H1 (cell line): ENCODE measurements around the gene ACKR2. TPM values are rescaled to one million over a fixed set of nuclear protein-coding genes. Genes with fewer than 3 reads are reported as not detected.

Source experiments
- CTCF ChIA-PET: fragments of 300-600 bp; sonication (Branson Sonifier 250); formaldehyde crosslinking; loops from one replicate; lab custom pipeline; 2021; ENCODE audit not compliant: partially characterized antibody; lab: Charles Lee
- POLR2A ChIA-PET: fragments of 300-600 bp; sonication (Branson Sonifier 250); formaldehyde crosslinking; loops from one replicate; lab custom pipeline; 2021; ENCODE audit warnings: inconsistent platforms; ENCODE audit not compliant: partially characterized antibody; lab: Charles Lee
- DNase-seq, 2 experiments: peaks; one replicate each; pipeline versions ENCODE4 v3.0.0 to v3.0.0-alpha.2; 2010 to 2022; ENCODE audit warnings: low spot score in 2 of 2, low read depth in 1 of 2, mixed read lengths in 1 of 2
- FAIRE-seq: peaks from 2 replicates; lab custom pipeline; 2011; peaks lifted over from hg19 to GRCh38; lab: Jason Lieb, UNC
- H2AFZ ChIP-seq: 2 replicates; pipeline ENCODE4 v1.8.1; 2012; ENCODE audit warnings: low read length, inconsistent platforms
- H2AK5ac ChIP-seq: 2 replicates; pipeline ENCODE4 v1.6.1; 2013; ENCODE audit warnings: low read depth, low read length
- H2BK120ac ChIP-seq: replicated peaks from 2 replicates; pipeline ENCODE3; 2013; ENCODE audit warnings: low read depth, low read length, inconsistent platforms
- H2BK12ac ChIP-seq: 2 replicates; pipeline ENCODE4 v1.6.1; 2013; ENCODE audit warnings: low read depth, low read length
- H2BK15ac ChIP-seq: 2 replicates; pipeline ENCODE4 v1.6.1; 2013; ENCODE audit warnings: low read length
- H2BK20ac ChIP-seq: 2 replicates; pipeline ENCODE4 v1.6.1; 2013; ENCODE audit warnings: low read length
- H2BK5ac ChIP-seq: 2 replicates; pipeline ENCODE4 v1.6.1; 2013; ENCODE audit warnings: low read depth, low read length
- H3K14ac ChIP-seq: 2 replicates; pipeline ENCODE4 v1.6.1; 2013; ENCODE audit warnings: inconsistent platforms; ENCODE audit not compliant: insufficient read length
- H3K18ac ChIP-seq: 2 replicates; pipeline ENCODE4 v1.6.1; 2013; ENCODE audit warnings: low read length; ENCODE audit errors: extremely low read depth
- H3K23ac ChIP-seq: 2 replicates; pipeline ENCODE4 v1.6.1; 2013; ENCODE audit warnings: inconsistent platforms; ENCODE audit not compliant: insufficient read length
- H3K23me2 ChIP-seq: 2 replicates; pipeline ENCODE4 v1.6.1; 2013; ENCODE audit warnings: low read depth, low read length
- H3K27ac ChIP-seq: 2 replicates; pipeline ENCODE4 v1.6.1; 2011; ENCODE audit warnings: low read depth, low read length, inconsistent platforms
- H3K27me3 ChIP-seq, 4 experiments: replicated peaks in 1 of 4; 1 replicate in 1 of 4; 2 replicates in 3 of 4; pipeline versions ENCODE4 v1.6.1 to v1.8.1; 2011 to 2013; ENCODE audit warnings: low read length in 3 of 4, mild to moderate bottlenecking in 3 of 4, inconsistent platforms in 2 of 4, mixed read lengths in 2 of 4, moderate library complexity in 1 of 4; ENCODE audit not compliant: control insufficient read depth in 3 of 4, insufficient read depth in 3 of 4; ENCODE audit errors: extremely low read depth in 1 of 4
- H3K36me3 ChIP-seq, 4 experiments: 2 replicates each; pipeline versions ENCODE4 v1.6.1 to v1.8.1; 2011 to 2013; ENCODE audit warnings: mild to moderate bottlenecking in 4 of 4, low read length in 3 of 4, moderate library complexity in 2 of 4, control low read depth in 1 of 4, inconsistent platforms in 1 of 4; ENCODE audit not compliant: insufficient read depth in 4 of 4, control insufficient read depth in 2 of 4
- H3K4ac ChIP-seq: replicated peaks from 2 replicates; pipeline ENCODE3; 2013; ENCODE audit warnings: low read length, low read depth, mixed read lengths, inconsistent platforms; ENCODE audit not compliant: insufficient read length
- H3K4me1 ChIP-seq, 4 experiments: replicated peaks in 1 of 4; 1 replicate in 1 of 4; 2 replicates in 3 of 4; pipeline versions ENCODE4 v1.6.1 to v1.8.1; 2011 to 2013; ENCODE audit warnings: low read length in 3 of 4, inconsistent platforms in 2 of 4, mixed read lengths in 1 of 4; ENCODE audit not compliant: insufficient read depth in 4 of 4, control insufficient read depth in 3 of 4
- H3K4me2 ChIP-seq, 2 experiments: 2 replicates each; pipeline versions ENCODE4 v1.6.1 to v1.8.1; 2011 to 2013; ENCODE audit warnings: low read depth in 2 of 2, low read length in 2 of 2, control low read depth in 1 of 2, inconsistent platforms in 1 of 2, mild to moderate bottlenecking in 1 of 2; ENCODE audit not compliant: insufficient read depth in 1 of 2
- H3K4me3 ChIP-seq, 4 experiments: fragments of 200-600, 300-600 bp in 1 of 4; sonication (generic), shearing (Covaris generic), sonication (Bioruptor Twin) in 1 of 4; 2 replicates each; pipeline versions ENCODE4 v1.5.1 to v1.8.1; 2011 to 2016; ENCODE audit warnings: low read length in 4 of 4, low read depth in 3 of 4, control low read depth in 2 of 4, inconsistent platforms in 2 of 4, mild to moderate bottlenecking in 2 of 4, mixed read lengths in 1 of 4, moderate library complexity in 1 of 4; ENCODE audit not compliant: insufficient read depth in 2 of 4; ENCODE audit errors: extremely low read depth in 1 of 4
- H3K56ac ChIP-seq: replicated peaks from 2 replicates; pipeline ENCODE3; 2013; ENCODE audit warnings: low read depth, mild to moderate bottlenecking, mixed read lengths, low read length, inconsistent platforms; ENCODE audit not compliant: insufficient read length
- H3K79me1 ChIP-seq: 2 replicates; pipeline ENCODE4 v1.6.1; 2013; ENCODE audit warnings: low read depth, low read length, control low read depth
- H3K79me2 ChIP-seq, 2 experiments: 2 replicates each; pipeline versions ENCODE4 v1.6.1 to v1.8.1; 2012 to 2013; ENCODE audit warnings: low read length in 2 of 2, mild to moderate bottlenecking in 2 of 2, inconsistent platforms in 1 of 2; ENCODE audit not compliant: insufficient read depth in 2 of 2, control insufficient read depth in 1 of 2
- H3K9ac ChIP-seq, 4 experiments: replicated peaks in 1 of 4; 1 replicate in 1 of 4; 2 replicates in 3 of 4; pipeline versions ENCODE4 v1.6.1 to v1.8.1; 2011 to 2013; ENCODE audit warnings: low read depth in 3 of 4, low read length in 3 of 4, control low read depth in 2 of 4, mild to moderate bottlenecking in 2 of 4, moderate library complexity in 2 of 4, inconsistent platforms in 1 of 4; ENCODE audit errors: extremely low read depth in 1 of 4
- H3K9me3 ChIP-seq, 2 experiments: 2 replicates each; pipeline versions ENCODE4 v1.6.1 to v1.8.1; 2012 to 2013; ENCODE audit warnings: mild to moderate bottlenecking in 2 of 2, moderate library complexity in 2 of 2, control low read depth in 1 of 2, inconsistent platforms in 1 of 2, low read depth in 1 of 2, low read length in 1 of 2, mixed read lengths in 1 of 2; ENCODE audit not compliant: insufficient read depth in 2 of 2
- H4K20me1 ChIP-seq, 2 experiments: replicated peaks in 1 of 2; 2 replicates each; pipeline versions ENCODE3 to v1.8.1; 2011 to 2013; ENCODE audit warnings: inconsistent platforms in 2 of 2, low read length in 2 of 2, mild to moderate bottlenecking in 1 of 2; ENCODE audit not compliant: insufficient read depth in 2 of 2, control insufficient read depth in 1 of 2
- H4K5ac ChIP-seq: 2 replicates; pipeline ENCODE4 v1.6.1; 2013; ENCODE audit warnings: low read length, low read depth, mixed read lengths, inconsistent platforms; ENCODE audit not compliant: insufficient read length
- H4K8ac ChIP-seq: 2 replicates; pipeline ENCODE4 v1.8.0; 2013; ENCODE audit warnings: mild to moderate bottlenecking, moderate library complexity, low read length, inconsistent platforms; ENCODE audit not compliant: insufficient read depth; ENCODE audit errors: extremely low read depth
- H4K91ac ChIP-seq: replicated peaks from 2 replicates; pipeline ENCODE3; 2013; ENCODE audit warnings: low read length, mixed read lengths, inconsistent platforms; ENCODE audit not compliant: insufficient read length
- CHD1 ChIP-seq: IDR thresholded peaks from 2 replicates; pipeline ENCODE4 v1.6.1; 2012; ENCODE audit warnings: low read depth, low read length, improper control_type of control experiment
- E2F6 ChIP-seq: IDR thresholded peaks from 2 replicates; pipeline ENCODE4 v1.6.1; 2012; ENCODE audit warnings: inconsistent platforms
- WGBS, 2 experiments: shearing (Covaris generic) in 1 of 2; methylation state at CpG; one replicate each; pipeline versions ENCODE4 v1.1.6 to v1.1.7; 2013 to 2015; ENCODE audit warnings: low lambda C conversion rate in 2 of 2, mixed read lengths in 2 of 2, inconsistent platforms in 1 of 2, low coverage in 1 of 2, missing lambda C conversion rate in 1 of 2; ENCODE audit not compliant: insufficient replicate concordance in 2 of 2, insufficient coverage in 1 of 2, insufficient read length in 1 of 2; ENCODE audit errors: extremely low coverage in 1 of 2, missing lambda C conversion rate in 1 of 2; 5-methylcytosine and 5-hydroxymethylcytosine counted together
- polyA plus RNA-seq, 7 experiments: library from polyadenylated mRNA; depleted of rRNA in 3 of 7; stranded (reverse) in 5 of 7; unstranded in 2 of 7; fragments of >200 nt in 5 of 7; fragments of 200-250 nt in 2 of 7; gene quantifications; 1 replicate in 5 of 7; 2 replicates in 1 of 7; 4 replicates in 1 of 7; pipeline versions ENCODE4 v1.2.1 to v1.2.3, GENCODE V29; 2011 to 2013; ENCODE audit warnings: missing spikeins in 2 of 7, mixed read lengths in 2 of 7
- total RNA-seq: library from RNA; stranded (reverse); fragmentation: NEBNext Ultra II Directional; extraction: Animal tissue kit (Norgen Biotek cat#: 25700); gene quantifications from 2 replicates; pipeline ENCODE4 v1.2.1, GENCODE V29; 2021

Gene ACKR2
- total and polyA plus RNA-seq, 2 of the 8 experiments (the other 6 are each of a cell fraction or from before 2014, with no cell fraction given) = 0.09 to 0.12 TPM

GRCh38 chr3:42908675-42909074 is 99.4 kb downstream of the ACKR2 start:
- Histone ChIP-seq H2AFZ (peak overlapping the region; percentile 46; the same call in 1 of the 2 replicates), H4K5ac (no peak overlapping the region), H3K27ac (no peak overlapping the region), H2BK20ac (no peak overlapping the region), H3K36me3 (no peaks in the 10 kb centered on the region), H4K8ac (no peak overlapping the region), H3K4me3 (no peak overlapping the region), H2BK120ac (no peak overlapping the region), H3K18ac (no peak overlapping the region), H2AK5ac (no peak overlapping the region), H3K79me2 (no peaks in the 10 kb centered on the region), H3K9ac (no peak overlapping the region), H3K4me1 (no peaks in the 10 kb centered on the region; a peak in 1 of 7 replicates), H3K4ac (no peak overlapping the region), H3K14ac (no peak overlapping the region), H3K4me2 (no peak overlapping the region), H3K23ac (no peak overlapping the region), H3K9me3 (peaks cover 9 to 29% of the 10 kb centered on the region in 2 experiments), H4K91ac (no peak overlapping the region), H3K23me2 (no peaks in the 10 kb centered on the region), H3K56ac (no peak overlapping the region), H2BK5ac (no peak overlapping the region), H3K79me1 (no peaks in the 10 kb centered on the region), H2BK15ac (no peak overlapping the region), H2BK12ac (no peak overlapping the region), H3K27me3 (no peaks in the 10 kb centered on the region), H4K20me1 (no peaks in the 10 kb centered on the region)
- no peak for DNase-seq
- no peak for FAIRE-seq
- CTCF ChIA-PET = no interaction called here
- 91% methylated on average over 7 of the region's 7 CpGs; no CpG with 5 or more reads in 1 of the 2 experiments for WGBS, 2 experiments
- POLR2A ChIA-PET = no interaction called here
- TF ChIP-seq E2F6 = no peak
- TF ChIP-seq CHD1 = no peak
